Keratinocyte (primary cell): ENCODE results near the gene DNAJC25.

ENCODE experiments used
- EZH2 ChIP-seq: IDR thresholded peaks from one replicate; pipeline ENCODE4 v1.6.1; 2012; ENCODE audit warnings: inconsistent platforms, mild to moderate bottlenecking, low read length, moderate library complexity
- TF ChIP-seq, protein P1 (sequence below), 3 experiments: IDR thresholded peaks in 1 of 3; conservative IDR thresholded peaks in 1 of 3; optimal IDR thresholded peaks in 1 of 3; 2 replicates in 2 of 3; 3 replicates in 1 of 3; pipeline versions ENCODE3 to v1.5.1; 2011; ENCODE audit warnings: low read length in 3 of 3, mild to moderate bottlenecking in 3 of 3, moderate library complexity in 2 of 3, control low read depth in 1 of 3, inconsistent platforms in 1 of 3; ENCODE audit not compliant: insufficient read depth in 2 of 3; ENCODE audit errors: extremely low read depth in 1 of 3

DNA sequence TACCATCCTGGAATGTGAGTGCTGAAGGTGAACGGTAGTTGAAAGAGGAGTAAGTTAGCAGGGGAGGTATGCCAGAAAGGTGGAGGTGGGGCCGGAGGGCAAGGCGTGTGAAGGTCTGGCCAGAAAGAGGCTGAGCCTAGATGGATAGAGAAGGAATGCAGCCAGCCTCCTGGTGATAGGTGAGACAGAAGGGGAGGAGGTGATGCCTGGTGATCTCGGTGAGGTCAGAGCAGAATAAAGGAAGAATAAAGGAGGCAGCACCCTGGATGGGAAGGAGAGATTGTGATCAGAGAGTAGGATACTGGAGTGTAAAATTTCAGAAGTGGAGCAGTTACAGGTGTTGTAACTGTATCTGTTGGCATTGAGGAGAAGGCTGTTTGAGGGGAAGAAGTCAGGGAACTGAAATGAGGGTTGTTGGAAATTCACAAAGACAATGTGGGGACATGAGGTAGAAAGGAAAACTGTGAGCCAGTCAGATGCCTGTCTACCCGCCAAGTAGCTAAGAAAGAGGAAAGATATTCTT lies 32.2 kb downstream of the DNAJC25 start:
- TF ChIP-seq, protein P1, sequence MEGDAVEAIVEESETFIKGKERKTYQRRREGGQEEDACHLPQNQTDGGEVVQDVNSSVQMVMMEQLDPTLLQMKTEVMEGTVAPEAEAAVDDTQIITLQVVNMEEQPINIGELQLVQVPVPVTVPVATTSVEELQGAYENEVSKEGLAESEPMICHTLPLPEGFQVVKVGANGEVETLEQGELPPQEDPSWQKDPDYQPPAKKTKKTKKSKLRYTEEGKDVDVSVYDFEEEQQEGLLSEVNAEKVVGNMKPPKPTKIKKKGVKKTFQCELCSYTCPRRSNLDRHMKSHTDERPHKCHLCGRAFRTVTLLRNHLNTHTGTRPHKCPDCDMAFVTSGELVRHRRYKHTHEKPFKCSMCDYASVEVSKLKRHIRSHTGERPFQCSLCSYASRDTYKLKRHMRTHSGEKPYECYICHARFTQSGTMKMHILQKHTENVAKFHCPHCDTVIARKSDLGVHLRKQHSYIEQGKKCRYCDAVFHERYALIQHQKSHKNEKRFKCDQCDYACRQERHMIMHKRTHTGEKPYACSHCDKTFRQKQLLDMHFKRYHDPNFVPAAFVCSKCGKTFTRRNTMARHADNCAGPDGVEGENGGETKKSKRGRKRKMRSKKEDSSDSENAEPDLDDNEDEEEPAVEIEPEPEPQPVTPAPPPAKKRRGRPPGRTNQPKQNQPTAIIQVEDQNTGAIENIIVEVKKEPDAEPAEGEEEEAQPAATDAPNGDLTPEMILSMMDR (optimal IDR thresholded peaks at IDR 0.05 in 1 of 3, IDR thresholded peaks at IDR 0.05 in 1 of 3, conservative IDR thresholded peaks at IDR 0.05 in 1 of 3; ENCODE audit: extremely low read depth in 1 of 3, insufficient read depth in 2 of 3, low read length in 3 of 3), result no peak
- no peak for TF ChIP-seq EZH2
